ENCODE data around the gene GRAMD4.
A peak's percentile ranks its signal among the peaks of the same experiment; 100 is the strongest.
"Not testable (repeated sequence)": the region's sequence is repeated elsewhere in the genome, so short reads cannot be mapped to it uniquely, and the experiment has no call there.

GRAMD4 gene

DNA sequence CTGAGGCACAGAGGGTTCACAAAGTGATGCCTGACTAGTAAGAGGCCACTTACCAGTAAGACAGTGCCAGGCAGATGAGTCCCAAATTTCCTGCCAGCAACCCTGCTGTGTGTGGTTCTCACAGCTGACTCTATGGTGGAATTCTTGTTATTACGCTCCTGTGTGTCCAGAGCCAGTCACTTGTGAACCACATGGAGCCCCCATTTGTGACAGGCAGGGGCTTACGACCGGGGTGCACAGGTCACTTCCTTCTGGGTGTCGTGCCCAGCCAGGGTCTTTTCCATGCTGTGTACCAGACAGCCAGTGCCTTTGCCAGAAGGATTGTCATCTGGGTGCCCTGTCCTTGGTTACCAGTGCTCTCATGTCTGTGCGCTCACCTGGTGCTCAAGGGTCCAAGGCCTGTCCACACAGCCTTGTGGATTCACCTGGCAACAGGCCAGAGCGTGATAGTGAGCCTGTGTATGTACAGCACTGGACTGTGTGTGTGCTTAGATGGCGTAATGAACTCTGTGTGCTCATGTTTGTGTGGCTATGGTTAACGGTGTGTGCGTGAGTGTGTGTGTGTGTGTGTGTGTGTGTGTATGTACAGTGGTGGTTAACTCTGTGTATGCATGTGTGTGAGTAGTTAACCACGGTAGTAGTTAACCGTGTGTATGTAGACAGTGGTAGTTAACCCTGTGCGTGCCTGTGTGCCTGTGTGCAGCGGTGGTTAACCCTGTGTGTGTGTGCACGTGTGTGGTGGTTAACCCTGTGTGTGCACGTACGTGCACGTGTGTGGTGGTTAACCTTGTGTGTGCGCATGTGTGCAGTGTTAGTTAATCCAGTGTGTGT, 18.6 kb downstream of the GRAMD4 start:
- no peak overlapping the region for H3K27ac Mint-ChIP-seq
- peaks cover 29 to 46% of the 10 kb centered on the region in 2 donors for H3K36me3 Mint-ChIP-seq
- no peak for ATAC-seq (replicated peaks)

DNA sequence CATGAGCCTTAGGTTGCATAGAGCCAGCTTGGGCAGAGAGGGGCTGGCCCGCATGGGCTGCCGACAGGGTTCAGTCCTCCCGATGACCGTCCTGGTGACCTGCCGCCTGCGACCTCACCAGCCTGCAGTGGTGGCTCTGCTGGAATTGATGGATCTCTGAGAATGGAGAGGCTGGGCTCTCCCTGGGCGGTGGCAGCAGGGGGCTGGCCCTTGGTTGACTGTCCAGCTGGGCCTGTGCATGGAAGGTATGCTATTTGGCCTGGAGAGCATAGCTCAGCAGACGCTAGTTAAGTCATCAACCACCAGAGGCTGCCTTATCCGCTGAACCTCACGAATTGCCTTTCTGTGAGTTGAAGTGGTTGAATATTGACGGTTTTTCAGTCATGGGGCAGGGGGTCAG, 19.7 kb downstream of the GRAMD4 start:
- no peak overlapping the region for H3K4me3 Mint-ChIP-seq
- ATAC-seq (replicated peaks) = no peak
- peaks cover 6 to 8% of the 10 kb centered on the region in 2 donors for H3K9me3 Mint-ChIP-seq
- peaks cover 31 to 47% of the 10 kb centered on the region in 2 donors for H3K36me3 Mint-ChIP-seq
- no peaks in the 10 kb centered on the region for H3K27me3 Mint-ChIP-seq
- DNase-seq = no peak
- H3K4me1 Mint-ChIP-seq = peaks cover 22 to 30% of the 10 kb centered on the region in 2 donors
- H3K27ac Mint-ChIP-seq = no peak overlapping the region

More for the DNA sequence above, 18.6 kb downstream of the GRAMD4 start:
- Mint-ChIP-seq H3K27me3 (no peaks in the 10 kb centered on the region), H3K9me3 (peaks cover 6 to 8% of the 10 kb centered on the region in 2 donors), H3K4me1 (peaks cover 24 to 28% of the 10 kb centered on the region in 2 donors), H3K4me3 (no peak overlapping the region)
- no peak for DNase-seq

DNA sequence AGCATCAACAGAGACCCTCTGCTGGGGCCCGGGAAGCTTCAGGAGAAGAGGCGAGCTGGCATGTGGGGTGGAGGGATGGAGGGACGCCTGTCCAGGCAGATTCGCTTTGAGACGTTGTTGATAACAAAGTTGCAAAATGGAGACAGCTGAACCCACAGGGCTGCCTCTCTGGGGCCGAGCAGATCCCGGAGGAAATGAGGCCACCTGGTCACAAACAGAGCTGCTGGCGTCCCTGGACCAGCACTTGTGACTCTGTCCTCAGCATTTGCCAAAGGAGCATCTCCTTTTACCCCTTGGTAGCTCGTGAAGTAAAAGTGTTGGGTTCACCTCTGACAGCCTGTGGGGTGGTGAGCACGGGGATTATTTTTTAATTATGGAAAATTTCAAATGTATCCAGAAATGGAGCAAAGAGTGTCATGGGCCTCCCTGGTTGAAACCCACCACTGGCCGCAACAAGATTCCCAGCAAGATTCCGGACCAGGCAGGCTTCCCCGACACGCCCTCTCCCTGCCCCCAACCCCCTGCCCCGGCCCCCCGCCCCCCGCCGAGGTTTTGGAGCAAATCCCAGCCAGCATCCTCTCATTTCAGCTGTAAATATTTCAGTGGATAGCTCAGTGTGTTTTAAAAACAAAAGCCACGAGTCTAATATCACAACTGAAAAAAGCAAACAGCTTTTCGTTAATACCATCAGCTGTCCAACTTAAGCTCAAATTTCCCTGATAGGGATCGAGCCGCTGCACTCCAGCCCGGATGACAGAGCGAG, 20.3 kb downstream of the GRAMD4 start:
- Mint-ChIP-seq H3K27ac (no peak overlapping the region), H3K27me3 (no peaks in the 10 kb centered on the region), H3K4me3 (no peak overlapping the region), H3K4me1 (peaks cover 22 to 30% of the 10 kb centered on the region in 2 donors), H3K9me3 (peaks cover 6 to 8% of the 10 kb centered on the region in 2 donors), H3K36me3 (peaks cover 31 to 47% of the 10 kb centered on the region in 2 donors)
- DNase-seq (no peak), ATAC-seq (replicated peaks) (no peak)

DNA sequence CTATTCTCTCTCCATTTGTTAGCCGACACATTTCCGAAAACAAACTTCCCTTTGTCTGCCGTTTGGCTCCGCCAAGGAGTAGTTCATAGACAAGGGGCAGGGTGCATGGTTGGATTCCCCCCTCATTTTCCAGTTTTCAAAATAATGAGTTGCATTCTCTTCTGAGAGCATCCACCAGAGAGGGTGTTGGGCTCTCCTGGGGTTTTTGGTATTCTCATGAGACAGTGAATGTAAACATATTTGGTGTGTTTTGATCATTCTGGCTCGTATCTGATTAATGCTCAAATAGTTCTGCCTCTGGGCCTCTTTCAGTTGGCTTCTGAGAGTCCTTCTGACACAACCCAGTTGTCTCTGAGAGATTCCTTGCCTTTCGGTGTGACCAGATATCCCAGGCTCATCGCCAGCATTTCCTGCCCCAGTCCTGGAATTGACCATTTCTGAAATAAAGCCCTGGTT, 21.7 kb downstream of the GRAMD4 start:
- H3K27me3 Mint-ChIP-seq = no peaks in the 10 kb centered on the region
- ATAC-seq (replicated peaks) (no peak), DNase-seq (no peak)
- H3K4me1 Mint-ChIP-seq = peaks cover 32 to 35% of the 10 kb centered on the region in 2 donors
- H3K9me3 Mint-ChIP-seq = peaks cover 6 to 8% of the 10 kb centered on the region in 2 donors
- H3K36me3 Mint-ChIP-seq = peaks cover 32 to 49% of the 10 kb centered on the region in 2 donors
- H3K4me3 Mint-ChIP-seq = no peak overlapping the region
- peak overlapping the region; percentile 9 for H3K27ac Mint-ChIP-seq

DNA sequence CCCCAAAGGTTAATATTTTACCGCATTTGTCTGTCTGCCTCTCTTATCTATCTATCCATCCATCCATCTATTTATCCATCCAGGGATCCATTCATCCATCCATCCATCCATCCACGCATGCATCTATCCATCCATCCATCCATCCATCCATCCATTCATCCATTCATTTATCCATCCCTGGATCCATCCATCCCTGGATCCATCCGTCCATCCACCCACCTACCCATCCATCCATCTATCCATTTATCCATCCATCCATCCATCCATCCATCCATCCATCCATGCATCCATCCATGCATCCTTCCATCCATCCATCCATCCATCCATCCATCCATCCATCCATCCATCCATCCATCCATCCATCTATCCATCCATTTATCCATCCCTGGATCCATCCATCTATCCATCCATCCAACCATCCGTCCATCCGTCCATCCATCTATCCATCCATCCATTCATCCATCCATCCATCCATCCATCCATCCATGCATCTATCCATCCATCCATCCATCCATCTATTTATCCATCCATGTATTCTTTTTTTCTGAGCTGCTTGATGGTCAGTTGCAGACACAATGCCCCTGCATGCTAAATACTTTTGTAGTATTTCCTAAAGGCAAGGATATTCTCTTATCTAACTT, 22.8 kb downstream of the GRAMD4 start:
- H3K27me3 Mint-ChIP-seq; H3K27ac Mint-ChIP-seq; ATAC-seq (replicated peaks); DNase-seq; H3K4me3 Mint-ChIP-seq; H3K9me3 Mint-ChIP-seq: not testable (repeated sequence)
- Mint-ChIP-seq H3K4me1 (peaks cover 32 to 38% of the 10 kb centered on the region in 2 donors), H3K36me3 (peaks cover 38 to 56% of the 10 kb centered on the region in 2 donors)

DNA sequence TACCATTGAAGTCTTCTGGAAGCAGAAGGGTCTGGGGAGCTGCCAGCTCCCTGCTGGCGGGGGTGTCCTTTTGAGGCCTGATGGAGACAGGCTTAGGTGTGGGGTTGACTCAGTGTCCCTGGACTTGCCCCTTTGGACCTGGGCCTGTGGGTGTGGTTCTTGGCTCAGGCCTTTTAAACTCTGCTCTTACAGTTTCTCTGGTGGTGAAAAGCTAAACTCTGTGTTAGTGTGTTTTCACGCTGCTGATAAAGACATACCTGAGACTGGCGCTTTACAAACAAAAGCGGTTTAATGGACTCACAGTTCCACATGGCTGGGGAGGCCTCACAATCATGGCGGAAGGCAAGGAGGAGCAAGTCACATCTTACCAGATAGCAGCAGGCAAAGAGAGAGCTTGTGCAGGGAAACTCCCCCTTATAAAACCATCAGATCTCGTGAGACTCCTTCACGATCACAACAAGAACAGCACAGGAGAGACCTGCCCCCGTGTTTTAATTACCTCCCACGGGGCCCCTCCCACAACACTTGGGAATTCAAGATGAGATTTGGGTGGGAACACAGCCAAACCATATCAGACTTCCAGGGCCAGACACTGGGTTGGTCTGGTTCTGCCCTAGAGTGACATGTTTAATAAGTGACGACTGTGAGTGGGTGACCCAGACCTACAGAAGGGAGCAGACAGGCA, 26.5 kb downstream of the GRAMD4 start:
- Mint-ChIP-seq H3K4me1 (peaks cover 49 to 58% of the 10 kb centered on the region in 2 donors), H3K9me3 (peaks cover 8 to 13% of the 10 kb centered on the region in 2 donors), H3K27me3 (no peaks in the 10 kb centered on the region), H3K27ac (no peak overlapping the region), H3K4me3 (no peak overlapping the region), H3K36me3 (peaks cover 45 to 58% of the 10 kb centered on the region in 2 donors)
- no peak for ATAC-seq (replicated peaks)
- no peak for DNase-seq

DNA sequence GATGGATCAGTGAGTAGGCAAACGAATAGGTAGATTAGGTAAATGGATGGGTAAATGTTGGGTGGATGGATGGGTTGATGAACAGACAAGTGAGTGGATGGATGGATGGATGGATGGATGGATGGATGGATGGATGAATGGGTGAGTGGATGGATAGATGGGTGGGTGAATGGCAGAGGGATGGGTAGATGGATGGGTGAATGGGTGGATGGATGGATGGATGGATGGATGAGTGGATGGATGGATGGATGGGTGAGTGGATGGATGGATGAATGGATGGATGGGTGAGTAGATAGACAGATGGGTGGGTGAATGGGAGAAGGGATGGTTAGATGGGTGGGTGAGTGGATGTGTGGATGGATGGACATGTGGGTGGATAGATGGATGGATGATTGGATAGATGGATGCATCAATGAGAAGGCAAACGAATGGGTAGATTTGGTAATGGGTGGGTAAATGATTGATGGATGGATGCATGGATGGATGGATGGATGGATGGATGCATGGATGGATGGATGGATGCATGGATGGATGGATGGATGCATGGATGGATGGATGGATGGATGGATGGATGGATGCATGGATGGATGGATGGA, 28.1 kb downstream of the GRAMD4 start:
- not testable (repeated sequence) for ATAC-seq (replicated peaks); H3K27ac Mint-ChIP-seq; H3K4me3 Mint-ChIP-seq

DNA sequence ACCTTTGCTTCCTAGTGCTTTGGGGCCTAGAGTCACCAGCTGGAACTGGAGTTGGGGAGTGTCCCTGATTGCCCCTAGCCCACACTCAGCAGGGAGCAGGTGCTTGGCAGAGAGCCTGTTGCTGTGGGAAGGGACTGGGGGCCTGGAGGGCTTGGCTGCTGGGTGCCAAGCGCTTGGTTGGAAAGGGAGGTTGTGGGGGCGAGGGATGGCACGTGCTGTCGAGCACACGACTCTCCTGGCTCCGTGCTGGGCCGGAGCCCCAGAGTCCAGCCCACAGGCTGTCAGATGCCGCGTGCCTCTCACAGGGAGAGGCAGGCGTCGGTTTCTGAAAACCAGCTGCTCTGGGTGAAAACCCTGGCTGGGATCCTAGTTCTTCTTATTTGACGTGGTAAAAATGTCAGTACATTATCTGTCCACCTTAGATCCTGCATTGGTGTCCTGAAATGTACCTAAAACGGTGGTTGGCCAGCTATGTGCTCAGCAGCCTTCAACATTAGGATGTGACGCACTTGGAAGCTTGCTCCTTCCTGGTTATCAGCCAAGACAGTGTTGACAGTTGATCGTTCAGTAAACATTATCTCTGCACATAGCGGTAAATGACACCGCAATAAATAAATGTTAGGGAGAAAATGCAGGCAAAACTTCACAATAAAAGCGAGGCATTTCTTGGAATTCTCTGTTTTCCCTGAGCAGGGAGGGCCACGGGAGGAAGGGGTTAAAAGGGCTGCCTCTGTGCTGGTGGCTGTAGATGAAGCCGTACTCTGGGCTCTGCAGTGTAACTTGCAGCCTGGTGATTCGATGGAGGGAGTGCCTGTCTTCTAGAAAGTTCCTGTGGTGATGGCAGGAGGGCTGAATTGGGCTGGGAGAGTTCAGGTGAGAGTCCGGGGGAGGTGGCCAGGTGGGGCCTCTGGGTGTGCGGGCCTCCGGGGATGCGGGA, 29.2 kb downstream of the GRAMD4 start:
- Mint-ChIP-seq H3K27ac (peak overlapping the region; percentile 40), H3K36me3 (peaks cover 43 to 55% of the 10 kb centered on the region in 2 donors), H3K27me3 (no peaks in the 10 kb centered on the region), H3K4me3 (no peak overlapping the region), H3K4me1 (peaks cover 61 to 65% of the 10 kb centered on the region in 2 donors), H3K9me3 (peaks cover 0 to 7% of the 10 kb centered on the region in 2 donors)
- ATAC-seq (replicated peaks) = peak in 1 of 2 donors; percentile 24
- no peak for DNase-seq

More for the DNA sequence above, 28.1 kb downstream of the GRAMD4 start:
- H3K36me3 Mint-ChIP-seq = peaks cover 48 to 61% of the 10 kb centered on the region in 2 donors
- not testable (repeated sequence) for DNase-seq, H3K27me3 Mint-ChIP-seq, H3K9me3 Mint-ChIP-seq
- H3K4me1 Mint-ChIP-seq = peaks cover 55 to 62% of the 10 kb centered on the region in 2 donors

DNA sequence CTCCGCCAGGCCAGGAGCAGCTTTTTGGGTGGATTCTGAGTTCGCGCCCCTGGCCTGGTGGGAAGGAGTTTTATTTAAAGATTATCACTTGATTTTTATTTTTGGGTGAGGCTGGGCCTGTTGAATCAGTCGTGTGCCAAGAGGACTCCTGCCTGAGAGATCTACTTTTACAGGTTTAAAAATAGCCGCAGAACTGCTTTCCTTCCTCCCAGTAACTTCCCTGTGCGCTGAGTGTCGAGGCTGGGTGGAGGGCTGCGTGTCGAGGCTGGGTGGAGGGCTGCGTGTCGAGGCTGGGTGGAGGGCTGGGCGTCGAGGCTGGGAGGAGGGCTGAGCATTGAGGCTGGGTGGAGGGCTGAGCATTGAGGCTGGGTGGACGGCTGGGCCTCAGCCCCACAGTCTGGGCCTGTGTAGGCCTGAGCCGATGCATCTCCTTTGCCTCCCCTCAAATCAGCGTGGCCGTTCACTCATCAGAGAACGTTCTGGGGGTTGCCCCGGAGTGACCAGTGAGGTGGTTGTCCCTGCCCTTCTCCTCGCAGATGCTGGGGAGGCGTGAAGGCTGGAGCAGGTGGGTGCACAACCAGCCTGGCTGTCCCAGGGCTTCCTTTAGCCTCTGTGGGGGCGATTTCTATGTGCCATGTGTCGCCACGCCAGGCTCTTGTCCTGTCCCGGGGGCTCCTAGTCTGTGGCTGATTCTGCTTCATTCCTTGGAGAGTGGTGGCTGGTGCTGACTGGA, 30.1 kb downstream of the GRAMD4 start:
- Mint-ChIP-seq H3K4me3 (no peak overlapping the region), H3K27me3 (no peaks in the 10 kb centered on the region), H3K27ac (peak overlapping the region; percentile 42), H3K36me3 (peaks cover 42 to 60% of the 10 kb centered on the region in 2 donors), H3K9me3 (peaks cover 0 to 7% of the 10 kb centered on the region in 2 donors), H3K4me1 (peaks cover 64 to 70% of the 10 kb centered on the region in 2 donors)
- DNase-seq (no peak), ATAC-seq (replicated peaks) (no peak)

DNA sequence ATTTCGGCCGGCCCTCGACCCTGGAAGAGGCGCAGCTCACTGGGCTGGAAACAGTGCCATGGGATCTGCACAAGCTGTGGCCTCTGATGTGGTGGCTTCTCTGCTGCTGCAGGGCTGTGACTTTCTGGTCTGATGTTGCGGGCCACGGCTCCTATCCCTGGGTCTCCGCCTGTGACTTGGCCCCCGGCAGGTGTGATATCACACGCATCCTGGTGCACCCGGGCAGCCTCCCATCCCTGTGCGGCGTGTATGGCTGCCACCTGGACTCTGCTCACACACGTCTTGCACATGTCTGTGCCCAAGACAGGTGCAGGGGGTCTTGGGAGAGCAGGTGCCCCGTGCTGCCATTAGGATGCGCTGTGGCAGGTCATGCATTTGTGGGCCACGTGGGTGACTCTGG, 31.1 kb downstream of the GRAMD4 start:
- Mint-ChIP-seq H3K4me3 (no peak overlapping the region), H3K9me3 (peaks cover 0 to 7% of the 10 kb centered on the region in 2 donors), H3K36me3 (peaks cover 42 to 60% of the 10 kb centered on the region in 2 donors), H3K4me1 (peaks cover 62 to 66% of the 10 kb centered on the region in 2 donors), H3K27me3 (no peaks in the 10 kb centered on the region), H3K27ac (peak overlapping the region; percentile 80)
- ATAC-seq (replicated peaks) (no peak), DNase-seq (no peak)

DNA sequence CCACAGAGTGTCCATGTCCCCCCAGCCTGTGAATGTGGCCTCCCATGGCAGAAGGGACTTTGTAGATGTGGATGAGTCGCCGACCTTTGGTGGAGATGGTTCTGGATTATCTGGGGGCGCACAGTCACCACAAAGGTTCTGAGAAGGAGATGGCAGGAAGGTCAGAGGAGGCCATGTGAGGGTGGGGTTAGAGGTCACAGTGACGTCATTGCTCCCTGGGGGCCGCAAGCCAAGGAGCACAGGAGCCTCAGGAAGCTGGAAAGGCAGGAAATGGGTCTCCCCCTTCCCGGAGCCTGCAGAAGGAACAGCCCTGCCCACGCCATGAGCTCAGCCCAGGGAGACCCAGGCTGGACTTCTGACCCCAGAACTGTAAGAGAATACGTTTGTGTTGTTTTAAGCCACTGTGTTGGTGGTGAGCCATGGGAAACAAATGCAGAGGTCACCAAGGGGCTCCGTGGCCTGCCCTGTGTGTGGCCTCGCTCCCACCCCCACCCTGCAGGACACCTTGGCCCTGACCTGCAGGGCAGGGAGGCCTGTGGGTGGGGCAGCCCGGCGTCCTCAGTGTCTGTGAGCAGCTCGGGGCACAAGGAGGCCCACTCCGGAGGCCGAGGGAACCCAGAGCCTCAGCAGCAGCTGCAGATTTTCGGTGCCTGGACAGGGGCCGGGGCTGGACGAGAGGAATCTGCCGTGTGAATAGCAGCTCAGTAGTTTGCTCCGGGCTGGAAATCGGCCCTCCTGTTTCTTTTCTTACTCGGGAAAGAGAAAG, 32.1 kb downstream of the GRAMD4 start:
- DNase-seq = no peak
- peak; percentile 33 to 38 for ATAC-seq (replicated peaks)
- H3K36me3 Mint-ChIP-seq = peaks cover 43 to 58% of the 10 kb centered on the region in 2 donors
- peaks cover 0 to 7% of the 10 kb centered on the region in 2 donors for H3K9me3 Mint-ChIP-seq
- H3K27me3 Mint-ChIP-seq = no peaks in the 10 kb centered on the region
- H3K4me1 Mint-ChIP-seq = peaks cover 66 to 68% of the 10 kb centered on the region in 2 donors
- peak overlapping the region; percentile 84 for H3K27ac Mint-ChIP-seq
- peak overlapping the region; percentile 17 to 55 for H3K4me3 Mint-ChIP-seq
